IMR-90 (cell line): ENCODE measurements around the gene RELL1. TPM values are rescaled to one million over a fixed set of nuclear protein-coding genes. Genes with fewer than 3 reads are reported as not detected.

Experiments
- ATAC-seq: fragments of 200-7000 bp; cut with Tn5 transposase; 2 replicates; pipeline ENCODE4 v1.9.1; 2020; ENCODE audit warnings: low read depth, mild to moderate bottlenecking, moderate library complexity
- BruUV-seq: library from RNA; stranded (reverse); fragments of 400-500 nt; replicated peaks from 2 replicates; lab custom pipeline; 2021; lab: Mats Ljungman, UMichigan
- CTCF ChIA-PET: fragments of 300-600 bp; formaldehyde crosslinking; extraction: SDS; loops from one replicate; lab custom pipeline; 2021; ENCODE audit warnings: antibody characterized with exemption; lab: Yijun Ruan, JAX
- POLR2A ChIA-PET: fragments of 300-600 bp; sonication (Branson Sonifier 250); formaldehyde crosslinking; loops from one replicate; lab custom pipeline; 2022; ENCODE audit warnings: antibody characterized with exemption; ENCODE audit not compliant: unreplicated experiment; lab: Charles Lee
- DNase-seq: peaks from one replicate; pipeline ENCODE4 v3.0.0; 2013
- H2AFZ ChIP-seq: replicated peaks from 2 replicates; pipeline ENCODE3; 2013; ENCODE audit warnings: low read length, mild to moderate bottlenecking; ENCODE audit not compliant: poor library complexity
- H2AK5ac ChIP-seq: 2 replicates; pipeline ENCODE4 v1.6.1; 2013; ENCODE audit warnings: low read depth, low read length, inconsistent platforms
- H2AK9ac ChIP-seq: replicated peaks from 2 replicates; pipeline ENCODE3; 2013; ENCODE audit warnings: mild to moderate bottlenecking, low read depth, low read length, moderate library complexity; ENCODE audit not compliant: poor library complexity
- H2BK120ac ChIP-seq: 2 replicates; pipeline ENCODE4 v1.6.1; 2013; ENCODE audit warnings: low read depth, low read length, inconsistent platforms
- H2BK15ac ChIP-seq: 3 replicates; pipeline ENCODE4 v1.6.1; 2013; ENCODE audit warnings: low read depth, low read length, inconsistent platforms
- H2BK20ac ChIP-seq: 2 replicates; pipeline ENCODE4 v1.6.1; 2013; ENCODE audit warnings: low read depth, mild to moderate bottlenecking, inconsistent platforms, low read length, moderate library complexity
- H2BK5ac ChIP-seq: 2 replicates; pipeline ENCODE4 v1.6.1; 2013; ENCODE audit warnings: mild to moderate bottlenecking, low read depth, low read length, inconsistent platforms; ENCODE audit not compliant: poor library complexity, severe bottlenecking
- H3K14ac ChIP-seq: replicated peaks from 2 replicates; pipeline ENCODE4 v1.6.1; 2013; ENCODE audit warnings: low read depth, low read length, inconsistent platforms
- H3K18ac ChIP-seq: 2 replicates; pipeline ENCODE4 v1.6.1; 2013; ENCODE audit warnings: low read depth, low read length, control low read depth
- H3K23ac ChIP-seq: 2 replicates; pipeline ENCODE4 v1.6.1; 2013; ENCODE audit warnings: low read depth, low read length, inconsistent platforms
- H3K27ac ChIP-seq: 2 replicates; pipeline ENCODE4 v1.5.1; 2013; ENCODE audit warnings: mild to moderate bottlenecking, control low read depth, low read length; ENCODE audit not compliant: insufficient read depth
- H3K27me3 ChIP-seq: 2 replicates; pipeline ENCODE4 v1.6.1; 2013; ENCODE audit warnings: low read length; ENCODE audit not compliant: control insufficient read depth, insufficient read depth
- H3K36me3 ChIP-seq: 2 replicates; pipeline ENCODE4 v1.6.1; 2013; ENCODE audit warnings: low read length, mixed read lengths; ENCODE audit not compliant: control insufficient read depth, insufficient read depth
- H3K4ac ChIP-seq: 2 replicates; pipeline ENCODE4 v1.6.1; 2013; ENCODE audit warnings: low read depth, low read length, inconsistent platforms
- H3K4me1 ChIP-seq: 2 replicates; pipeline ENCODE4 v1.6.1; 2013; ENCODE audit warnings: low read length, mixed read lengths; ENCODE audit not compliant: control insufficient read depth, insufficient read depth
- H3K4me2 ChIP-seq: 2 replicates; pipeline ENCODE4 v1.6.1; 2013; ENCODE audit warnings: low read depth, mild to moderate bottlenecking, control low read depth, low read length, moderate library complexity
- H3K4me3 ChIP-seq: 2 replicates; pipeline ENCODE4 v1.5.1; 2013; ENCODE audit warnings: low read depth, mild to moderate bottlenecking, control low read depth, low read length, moderate library complexity; ENCODE audit not compliant: insufficient read depth
- H3K56ac ChIP-seq: 2 replicates; pipeline ENCODE4 v1.6.1; 2013; ENCODE audit warnings: low read length, inconsistent platforms; ENCODE audit not compliant: insufficient read depth; ENCODE audit errors: extremely low read depth
- H3K79me1 ChIP-seq, 2 experiments: 2 replicates each; pipeline ENCODE4 v1.6.1; 2013; ENCODE audit warnings: low read length in 2 of 2, inconsistent platforms in 1 of 2, low read depth in 1 of 2
- H3K9ac ChIP-seq: 2 replicates; pipeline ENCODE4 v1.6.1; 2013; ENCODE audit warnings: low read depth, low read length, control low read depth
- H3K9me1 ChIP-seq: 2 replicates; pipeline ENCODE4 v1.6.1; 2013; ENCODE audit warnings: low read length, inconsistent platforms; ENCODE audit not compliant: insufficient read depth
- H3K9me3 ChIP-seq: 2 replicates; pipeline ENCODE4 v1.6.1; 2013; ENCODE audit warnings: low read length; ENCODE audit not compliant: control insufficient read depth, insufficient read depth
- H4K20me1 ChIP-seq: 2 replicates; pipeline ENCODE4 v1.6.1; 2013; ENCODE audit warnings: low read length, inconsistent platforms; ENCODE audit not compliant: insufficient read depth
- H4K5ac ChIP-seq: 2 replicates; pipeline ENCODE4 v1.6.1; 2013; ENCODE audit warnings: mild to moderate bottlenecking, low read depth, low read length, control low read depth
- H4K8ac ChIP-seq, 2 experiments: 2 replicates each; pipeline ENCODE4 v1.6.1; 2013; ENCODE audit warnings: low read depth in 2 of 2, low read length in 2 of 2, control low read depth in 1 of 2, inconsistent platforms in 1 of 2
- H4K91ac ChIP-seq: 2 replicates; pipeline ENCODE4 v1.6.1; 2013; ENCODE audit warnings: low read depth, low read length, inconsistent platforms; ENCODE audit not compliant: insufficient read depth
- CEBPB ChIP-seq: IDR thresholded peaks from 2 replicates; pipeline ENCODE4 v1.6.1; 2012; ENCODE audit warnings: low read depth, low read length, improper control_type of control experiment
- CHD1 ChIP-seq: IDR thresholded peaks from 2 replicates; pipeline ENCODE4 v1.6.1; 2012; ENCODE audit warnings: low read depth, low read length, improper control_type of control experiment
- FOS ChIP-seq: fragments of 150-350 bp; IDR thresholded peaks from 2 replicates; pipeline ENCODE4 v1.6.1; 2016; ENCODE audit warnings: low read depth, low read length
- MAZ ChIP-seq: IDR thresholded peaks from 2 replicates; pipeline ENCODE4 v1.6.1; 2012; ENCODE audit warnings: low read depth, mild to moderate bottlenecking, low read length, improper control_type of control experiment, moderate library complexity, borderline replicate concordance
- MXI1 ChIP-seq: IDR thresholded peaks from 2 replicates; pipeline ENCODE4 v1.6.1; 2012; ENCODE audit warnings: low read depth, mild to moderate bottlenecking, low read length, moderate library complexity, borderline replicate concordance
- NFE2L2 ChIP-seq: fragments of 150-350 bp; IDR thresholded peaks from 2 replicates; pipeline ENCODE4 v1.6.1; 2016; ENCODE audit warnings: low read depth, mild to moderate bottlenecking, low read length
- POLR2A ChIP-seq: IDR thresholded peaks from 2 replicates; pipeline ENCODE4 v1.6.1; 2012; ENCODE audit warnings: mild to moderate bottlenecking, low read depth, low read length
- RCOR1 ChIP-seq: IDR thresholded peaks from 2 replicates; pipeline ENCODE4 v1.6.1; 2012; ENCODE audit warnings: mild to moderate bottlenecking, low read length, improper control_type of control experiment; ENCODE audit not compliant: insufficient replicate concordance
- RFX5 ChIP-seq: IDR thresholded peaks from 2 replicates; pipeline ENCODE4 v1.8.0; 2012; ENCODE audit warnings: low read depth, mild to moderate bottlenecking, low read length, moderate library complexity
- WGBS, 2 experiments: methylation state at CpG; one replicate each; pipeline versions ENCODE4 v1.1.5 to v1.1.7; 2013; ENCODE audit warnings: missing lambda C conversion rate in 2 of 2; ENCODE audit not compliant: insufficient read length in 1 of 2; ENCODE audit errors: extremely low coverage in 2 of 2; 5-methylcytosine and 5-hydroxymethylcytosine counted together
- dilution Hi-C: fragments of 300-500 bp; cut with HindIII; formaldehyde crosslinking; loops from one replicate; pipeline ENCODE4 v1.14.3; 2018; ENCODE audit warnings: low sequenced_read_pairs; ENCODE audit not compliant: unreplicated experiment
- in situ Hi-C: fragments of 300-500 bp; cut with MboI; formaldehyde crosslinking; loops from 3 replicates; pipeline ENCODE4 v1.14.3; 2019; ENCODE audit warnings: low sequenced_read_pairs, inconsistent platforms, mixed read lengths
- intact Hi-C: fragments of 100-400 bp; cut with micrococcal nuclease; formaldehyde crosslinking; loops from 2 replicates; pipeline ENCODE4 v1.10.0; 2022
- polyA plus RNA-seq, 3 experiments: library from polyadenylated mRNA; depleted of rRNA; stranded (reverse); fragments of >200 nt; gene quantifications; 2 replicates each; pipeline ENCODE4 v1.2.3, GENCODE V29; 2012; ENCODE audit warnings: low replicate concordance in 1 of 3
- total RNA-seq: library from RNA; depleted of rRNA; stranded (reverse); fragments of >200 nt; gene quantifications from 2 replicates; pipeline ENCODE4 v1.2.3, GENCODE V29; 2012
- TF ChIP-seq, protein P1 (sequence below): conservative IDR thresholded peaks from 2 replicates; pipeline ENCODE4 v1.5.1; 2012; ENCODE audit warnings: mild to moderate bottlenecking, low read depth, low read length, improper control_type of control experiment
- TF ChIP-seq, protein P2 (sequence below): fragments of 150-350 bp; IDR thresholded peaks from 2 replicates; pipeline ENCODE4 v1.6.1; 2017; ENCODE audit warnings: mild to moderate bottlenecking, antibody characterized with exemption, low read length, low read depth

RELL1 gene
- total and polyA plus RNA-seq, 2 of the 4 experiments (the other 2 are of a cell fraction), result 6.8 to 39.6 TPM

DNA sequence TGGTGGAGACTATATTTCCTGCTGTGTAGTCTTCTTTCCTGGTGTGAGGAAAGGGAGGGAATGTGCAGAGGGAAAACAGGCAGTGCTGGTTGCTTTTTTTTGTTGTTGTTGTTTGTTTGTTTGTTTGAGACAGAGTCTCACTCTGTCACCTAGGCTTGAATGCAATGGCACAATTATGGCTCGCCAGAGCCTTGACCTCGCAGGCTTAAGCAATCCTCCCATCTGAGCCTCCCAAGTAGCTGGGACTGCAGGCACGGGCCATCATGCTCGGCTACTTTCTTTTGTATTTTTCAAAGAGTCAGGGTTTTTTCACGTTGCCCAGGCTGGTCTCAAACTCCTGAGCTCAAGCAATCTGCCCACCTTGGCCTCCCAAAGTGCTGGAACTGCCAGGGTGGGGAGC, 82.5 kb downstream of the RELL1 start:
- Histone ChIP-seq H3K18ac (no peak overlapping the region), H2BK20ac (no peak overlapping the region), H4K20me1 (no peaks in the 10 kb centered on the region), H4K8ac (no peak overlapping the region), H3K9ac (no peak overlapping the region), H4K5ac (no peak overlapping the region), H2AFZ (no peak overlapping the region), H3K14ac (no peak overlapping the region), H2AK5ac (no peak overlapping the region), H3K27me3 (no peaks in the 10 kb centered on the region), H3K4me3 (no peak overlapping the region), H3K9me3 (no peaks in the 10 kb centered on the region), H3K4ac (no peak overlapping the region), H3K27ac (no peak overlapping the region), H4K91ac (no peak overlapping the region), H2BK5ac (no peak overlapping the region), H2AK9ac (no peak overlapping the region), H3K79me1 (no peaks in the 10 kb centered on the region), H3K23ac (no peak overlapping the region), H3K4me2 (no peak overlapping the region), H2BK15ac (no peak overlapping the region), H3K56ac (no peak overlapping the region), H3K9me1 (no peaks in the 10 kb centered on the region), H2BK120ac (no peak overlapping the region), H3K4me1 (no peaks in the 10 kb centered on the region; the same call in 1 of the 2 replicates), H3K36me3 (no peaks in the 10 kb centered on the region)
- POLR2A ChIA-PET, result no interaction called here
- DNase-seq (no peak), ATAC-seq (no peak)
- 100% methylated on average over 1 of the region's 5 CpGs; no CpG with 5 or more reads in 1 of the 2 experiments for WGBS, 2 experiments
- CTCF ChIA-PET, result interaction anchor here (0.6 to 2.8 kb wide), 14 partner anchors 8 to 432 kb away, joined by 3 to 16 read pairs (median 4); no protein-coding TSS in a partner anchor
- dilution Hi-C loops, result no loop called here
- in situ Hi-C loops, result loop anchor here (10.0 kb wide), 2 partner anchors 201 to 431 kb away; no protein-coding TSS in a partner anchor
- no TSS peak for BruUV-seq
- intact Hi-C loops, result loop anchor here (1.0 kb wide), 5 partner anchors 83 to 432 kb away; partner anchors contain the start of genes PGM2 and RELL1
- TF ChIP-seq, protein P1, sequence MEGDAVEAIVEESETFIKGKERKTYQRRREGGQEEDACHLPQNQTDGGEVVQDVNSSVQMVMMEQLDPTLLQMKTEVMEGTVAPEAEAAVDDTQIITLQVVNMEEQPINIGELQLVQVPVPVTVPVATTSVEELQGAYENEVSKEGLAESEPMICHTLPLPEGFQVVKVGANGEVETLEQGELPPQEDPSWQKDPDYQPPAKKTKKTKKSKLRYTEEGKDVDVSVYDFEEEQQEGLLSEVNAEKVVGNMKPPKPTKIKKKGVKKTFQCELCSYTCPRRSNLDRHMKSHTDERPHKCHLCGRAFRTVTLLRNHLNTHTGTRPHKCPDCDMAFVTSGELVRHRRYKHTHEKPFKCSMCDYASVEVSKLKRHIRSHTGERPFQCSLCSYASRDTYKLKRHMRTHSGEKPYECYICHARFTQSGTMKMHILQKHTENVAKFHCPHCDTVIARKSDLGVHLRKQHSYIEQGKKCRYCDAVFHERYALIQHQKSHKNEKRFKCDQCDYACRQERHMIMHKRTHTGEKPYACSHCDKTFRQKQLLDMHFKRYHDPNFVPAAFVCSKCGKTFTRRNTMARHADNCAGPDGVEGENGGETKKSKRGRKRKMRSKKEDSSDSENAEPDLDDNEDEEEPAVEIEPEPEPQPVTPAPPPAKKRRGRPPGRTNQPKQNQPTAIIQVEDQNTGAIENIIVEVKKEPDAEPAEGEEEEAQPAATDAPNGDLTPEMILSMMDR, result no peak
- no peak for TF ChIP-seq RCOR1
- TF ChIP-seq, protein P2, sequence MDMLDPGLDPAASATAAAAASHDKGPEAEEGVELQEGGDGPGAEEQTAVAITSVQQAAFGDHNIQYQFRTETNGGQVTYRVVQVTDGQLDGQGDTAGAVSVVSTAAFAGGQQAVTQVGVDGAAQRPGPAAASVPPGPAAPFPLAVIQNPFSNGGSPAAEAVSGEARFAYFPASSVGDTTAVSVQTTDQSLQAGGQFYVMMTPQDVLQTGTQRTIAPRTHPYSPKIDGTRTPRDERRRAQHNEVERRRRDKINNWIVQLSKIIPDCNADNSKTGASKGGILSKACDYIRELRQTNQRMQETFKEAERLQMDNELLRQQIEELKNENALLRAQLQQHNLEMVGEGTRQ, result no peak
- TF ChIP-seq MAZ, result no peak
- no peak for TF ChIP-seq MXI1
- no peak for TF ChIP-seq FOS
- TF ChIP-seq NFE2L2, result no peak
- no peak for TF ChIP-seq CEBPB
- TF ChIP-seq RFX5, result no peak
- no peak for TF ChIP-seq CHD1
- no peak for TF ChIP-seq POLR2A
